ENCODE data around the gene LPO.
A peak's percentile ranks its signal among the peaks of the same experiment; 100 is the strongest.

- TF ChIP-seq CTCF (conservative IDR thresholded peaks at IDR 0.05) (peak; percentile 95), ZFX (IDR thresholded peaks at IDR 0.05) (no peak)
Observed at GRCh38 chr17:58249270-58250133, 11.1 kb downstream of the LPO start.

All from C4-2B (cell line).